HEK293 (cell line): ENCODE data around the gene CDKL2.

Experiments used
- KLF7 ChIP-seq: fragments of 450-650 bp; formaldehyde crosslinking; IDR thresholded peaks from 2 replicates; pipeline ENCODE4 v1.5.1; 2016; ENCODE audit warnings: missing biosample characterization, missing genetic modification characterization, borderline replicate concordance
- SP2 ChIP-seq: fragments of 450-650 bp; formaldehyde crosslinking; IDR thresholded peaks from 2 replicates; pipeline ENCODE4 v1.5.1; 2016; ENCODE audit warnings: missing biosample characterization, missing genetic modification characterization
- ZNF266 ChIP-seq: fragments of 450-650 bp; formaldehyde crosslinking; IDR thresholded peaks from 2 replicates; pipeline ENCODE4 v1.5.1; 2016; ENCODE audit warnings: missing biosample characterization, missing genetic modification characterization, low read depth
- ZNF302 ChIP-seq: fragments of 450-650 bp; formaldehyde crosslinking; IDR thresholded peaks from 2 replicates; pipeline ENCODE4 v1.5.1; 2016; ENCODE audit warnings: missing biosample characterization, missing genetic modification characterization, low read depth
- TF ChIP-seq, protein P1 (sequence below): fragments of 450-650 bp; formaldehyde crosslinking; IDR thresholded peaks from 2 replicates; pipeline ENCODE4 v1.5.1; 2016; ENCODE audit warnings: missing biosample characterization, missing genetic modification characterization

- no peak for TF ChIP-seq ZNF302
- no peak for TF ChIP-seq ZNF266
- TF ChIP-seq, protein P1, sequence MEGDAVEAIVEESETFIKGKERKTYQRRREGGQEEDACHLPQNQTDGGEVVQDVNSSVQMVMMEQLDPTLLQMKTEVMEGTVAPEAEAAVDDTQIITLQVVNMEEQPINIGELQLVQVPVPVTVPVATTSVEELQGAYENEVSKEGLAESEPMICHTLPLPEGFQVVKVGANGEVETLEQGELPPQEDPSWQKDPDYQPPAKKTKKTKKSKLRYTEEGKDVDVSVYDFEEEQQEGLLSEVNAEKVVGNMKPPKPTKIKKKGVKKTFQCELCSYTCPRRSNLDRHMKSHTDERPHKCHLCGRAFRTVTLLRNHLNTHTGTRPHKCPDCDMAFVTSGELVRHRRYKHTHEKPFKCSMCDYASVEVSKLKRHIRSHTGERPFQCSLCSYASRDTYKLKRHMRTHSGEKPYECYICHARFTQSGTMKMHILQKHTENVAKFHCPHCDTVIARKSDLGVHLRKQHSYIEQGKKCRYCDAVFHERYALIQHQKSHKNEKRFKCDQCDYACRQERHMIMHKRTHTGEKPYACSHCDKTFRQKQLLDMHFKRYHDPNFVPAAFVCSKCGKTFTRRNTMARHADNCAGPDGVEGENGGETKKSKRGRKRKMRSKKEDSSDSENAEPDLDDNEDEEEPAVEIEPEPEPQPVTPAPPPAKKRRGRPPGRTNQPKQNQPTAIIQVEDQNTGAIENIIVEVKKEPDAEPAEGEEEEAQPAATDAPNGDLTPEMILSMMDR (tag by site-specific recombination): no peak
- TF ChIP-seq KLF7: no peak
- TF ChIP-seq SP2 (tag by site-specific recombination): no peak
Measured at GRCh38 chr4:75633846-75634245, 3.5 kb upstream of the CDKL2 start.
